Measurements from ENCODE around the gene SMIM11.

The SMIM11 gene

GRCh38 chr21:34343838-34344381 lies 31.4 kb upstream of the SMIM11 start:
- Histone ChIP-seq H3K9me3 (ENCODE audit: control insufficient read depth, insufficient read depth, low read depth, low read length) (no peaks in the 10 kb centered on the region), H3K4me3 (ENCODE audit: low read depth, low read length) (no peak overlapping the region), H3K27ac (ENCODE audit: extremely low read depth, low read depth, low read length) (no peak overlapping the region), H3K4me1 (ENCODE audit: control insufficient read depth, insufficient read depth, low read length) (no peaks in the 10 kb centered on the region), H3K36me3 (ENCODE audit: control insufficient read depth in 2 of 2, insufficient read depth in 1 of 2, low read length in 2 of 2) (no peaks in the 10 kb centered on the region)
- CTCF ChIA-PET: interaction anchor here (0.6 to 2.5 kb wide), 3 partner anchors 349 to 1825 kb away, joined by 3 to 10 read pairs (median 3); no protein-coding TSS in a partner anchor
- TF ChIP-seq ATF2 (tag by site-specific recombination; IDR thresholded peaks at IDR 0.05; ENCODE audit: low read depth) (no peak), ZFP69B (tag by site-specific recombination; IDR thresholded peaks at IDR 0.05) (no peak), ZNF501 (tag by site-specific recombination; IDR thresholded peaks at IDR 0.05) (no peak), ZSCAN23 (tag by site-specific recombination; IDR thresholded peaks at IDR 0.05) (no peak), ZFHX2 (tag by site-specific recombination; conservative IDR thresholded peaks at IDR 0.05) (no peak), ZNF549 (tag by site-specific recombination; IDR thresholded peaks at IDR 0.05) (no peak), ZNF239 (tag by site-specific recombination; IDR thresholded peaks at IDR 0.05) (no peak), ZNF202 (tag by site-specific recombination; IDR thresholded peaks at IDR 0.05; ENCODE audit: borderline replicate concordance) (no peak), ZNF324 (tag by site-specific recombination; IDR thresholded peaks at IDR 0.05) (no peak), ZNF704 (tag by site-specific recombination; IDR thresholded peaks at IDR 0.05) (no peak), KLF17 (tag by site-specific recombination; IDR thresholded peaks at IDR 0.05) (no peak), ZBTB11 (tag by site-specific recombination; conservative IDR thresholded peaks at IDR 0.05; ENCODE audit: low read depth) (no peak), SCRT2 (tag by site-specific recombination; IDR thresholded peaks at IDR 0.05) (no peak)
- POLR2A ChIA-PET: no interaction called here

GRCh38 chr21:34344584-34344983 lies 30.7 kb upstream of the SMIM11 start:
- Histone ChIP-seq H3K4me3 (ENCODE audit: low read depth, low read length) (no peak overlapping the region), H3K36me3 (ENCODE audit: control insufficient read depth in 2 of 2, insufficient read depth in 1 of 2, low read length in 2 of 2) (no peaks in the 10 kb centered on the region), H3K4me1 (ENCODE audit: control insufficient read depth, insufficient read depth, low read length) (no peaks in the 10 kb centered on the region), H3K9me3 (ENCODE audit: control insufficient read depth, insufficient read depth, low read depth, low read length) (no peaks in the 10 kb centered on the region), H3K27ac (ENCODE audit: extremely low read depth, low read depth, low read length) (no peak overlapping the region)
- ChIA-PET CTCF (interaction anchor here (0.7 to 12.4 kb wide), 2 partner anchors 348 to 421 kb away, joined by 3 to 219 read pairs; no protein-coding TSS in a partner anchor), POLR2A (no interaction called here)
- no peak for TF ChIP-seq ZBTB49 (tag by site-specific recombination; IDR thresholded peaks at IDR 0.05; ENCODE audit: low read depth)
- TF ChIP-seq ZNF248 (tag by site-specific recombination; IDR thresholded peaks at IDR 0.05): no peak
- TF ChIP-seq ZNF596 (tag by site-specific recombination; IDR thresholded peaks at IDR 0.05): no peak
- no peak for TF ChIP-seq SCRT1 (tag by site-specific recombination; IDR thresholded peaks at IDR 0.05; ENCODE audit: borderline replicate concordance)
- no peak for TF ChIP-seq ZNF692 (tag by site-specific recombination; IDR thresholded peaks at IDR 0.05)
